ENCODE results near the gene SELENOH.

Gene SELENOH

DNA sequence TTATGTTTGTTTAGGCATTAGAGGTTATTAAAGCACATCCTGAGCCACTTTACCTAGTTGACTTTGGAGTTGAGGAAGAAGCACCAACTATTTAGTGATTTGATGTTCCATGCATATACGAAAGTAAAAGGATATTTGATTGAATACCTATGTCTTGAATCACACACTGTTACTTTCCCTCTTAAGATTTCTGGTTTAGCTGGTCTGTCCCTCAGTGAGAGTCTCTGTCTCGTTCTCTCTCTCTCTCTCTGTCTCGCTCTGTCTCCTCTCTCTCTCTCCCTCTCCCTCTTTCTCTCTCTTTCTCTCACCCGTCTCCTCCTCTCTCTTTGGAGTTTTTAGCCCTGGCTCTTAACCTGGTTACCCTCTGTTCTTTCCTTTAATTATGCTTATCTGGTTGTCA, 31.3 kb downstream of the SELENOH start:
- no peak overlapping the region for H3K4me3 ChIP-seq (replicated peaks; ENCODE audit: low read depth, low read length)
- no peak for DNase-seq (ENCODE audit: low read depth)
- TF ChIP-seq, protein P1, sequence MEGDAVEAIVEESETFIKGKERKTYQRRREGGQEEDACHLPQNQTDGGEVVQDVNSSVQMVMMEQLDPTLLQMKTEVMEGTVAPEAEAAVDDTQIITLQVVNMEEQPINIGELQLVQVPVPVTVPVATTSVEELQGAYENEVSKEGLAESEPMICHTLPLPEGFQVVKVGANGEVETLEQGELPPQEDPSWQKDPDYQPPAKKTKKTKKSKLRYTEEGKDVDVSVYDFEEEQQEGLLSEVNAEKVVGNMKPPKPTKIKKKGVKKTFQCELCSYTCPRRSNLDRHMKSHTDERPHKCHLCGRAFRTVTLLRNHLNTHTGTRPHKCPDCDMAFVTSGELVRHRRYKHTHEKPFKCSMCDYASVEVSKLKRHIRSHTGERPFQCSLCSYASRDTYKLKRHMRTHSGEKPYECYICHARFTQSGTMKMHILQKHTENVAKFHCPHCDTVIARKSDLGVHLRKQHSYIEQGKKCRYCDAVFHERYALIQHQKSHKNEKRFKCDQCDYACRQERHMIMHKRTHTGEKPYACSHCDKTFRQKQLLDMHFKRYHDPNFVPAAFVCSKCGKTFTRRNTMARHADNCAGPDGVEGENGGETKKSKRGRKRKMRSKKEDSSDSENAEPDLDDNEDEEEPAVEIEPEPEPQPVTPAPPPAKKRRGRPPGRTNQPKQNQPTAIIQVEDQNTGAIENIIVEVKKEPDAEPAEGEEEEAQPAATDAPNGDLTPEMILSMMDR (IDR thresholded peaks at IDR 0.05; ENCODE audit: low read length, missing control alignments), result no peak

DNA sequence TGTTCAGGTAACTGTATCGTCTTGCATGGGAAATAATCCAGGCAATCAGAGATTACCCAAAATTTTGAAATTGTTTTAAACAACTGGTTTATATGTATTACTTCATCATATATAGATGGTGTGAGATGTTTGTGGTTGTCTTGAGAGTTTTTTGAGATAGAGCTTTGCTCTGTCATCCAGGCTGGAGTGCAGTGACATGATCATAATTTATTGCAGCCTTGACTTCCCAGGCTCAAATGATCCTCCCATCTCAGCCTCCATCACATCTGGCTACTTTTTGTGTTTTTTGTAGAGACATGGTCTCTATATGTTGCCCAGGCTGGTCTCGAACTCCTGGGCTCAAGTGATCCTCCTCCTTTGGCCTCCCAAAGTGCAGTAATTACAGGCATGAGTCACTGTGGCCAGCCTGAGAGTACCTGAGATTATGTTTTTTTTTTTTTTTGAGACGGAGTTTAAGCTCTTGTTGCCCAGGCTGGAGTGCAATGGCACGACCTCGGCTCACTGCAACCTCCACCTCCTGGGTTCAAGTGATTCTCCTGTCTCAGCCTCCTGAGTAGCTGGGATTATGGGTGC, 31.8 kb downstream of the SELENOH start:
- TF ChIP-seq, protein P1 (IDR thresholded peaks at IDR 0.05; ENCODE audit: low read length, missing control alignments), result no peak
- H3K4me3 ChIP-seq (replicated peaks; ENCODE audit: low read depth, low read length), result no peak overlapping the region
- no peak for DNase-seq (ENCODE audit: low read depth)

DNA sequence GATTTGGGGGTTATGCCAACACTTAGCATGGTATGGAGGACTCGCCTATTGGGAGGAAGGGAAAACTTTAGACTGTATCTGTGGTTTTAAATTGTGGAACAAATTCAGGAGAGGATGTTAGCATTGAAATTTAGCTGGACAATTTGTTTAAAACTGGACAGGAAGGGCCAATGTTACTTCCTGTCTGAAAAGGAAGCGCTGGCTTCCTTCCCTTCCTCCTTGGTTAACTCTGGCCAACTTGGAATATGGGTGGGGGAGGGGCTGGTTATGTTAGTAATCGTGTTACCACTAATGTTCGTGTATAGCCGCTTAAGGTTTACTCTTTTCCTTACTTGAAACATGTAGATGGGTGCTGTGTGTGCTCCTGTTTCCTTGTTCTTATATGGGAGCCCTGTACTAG, 34.2 kb downstream of the SELENOH start:
- DNase-seq (ENCODE audit: low read depth), result no peak
- H3K4me3 ChIP-seq (replicated peaks; ENCODE audit: low read depth, low read length), result peak overlapping the region; percentile 36
- TF ChIP-seq, protein P1 (IDR thresholded peaks at IDR 0.05; ENCODE audit: low read length, missing control alignments), result no peak

DNA sequence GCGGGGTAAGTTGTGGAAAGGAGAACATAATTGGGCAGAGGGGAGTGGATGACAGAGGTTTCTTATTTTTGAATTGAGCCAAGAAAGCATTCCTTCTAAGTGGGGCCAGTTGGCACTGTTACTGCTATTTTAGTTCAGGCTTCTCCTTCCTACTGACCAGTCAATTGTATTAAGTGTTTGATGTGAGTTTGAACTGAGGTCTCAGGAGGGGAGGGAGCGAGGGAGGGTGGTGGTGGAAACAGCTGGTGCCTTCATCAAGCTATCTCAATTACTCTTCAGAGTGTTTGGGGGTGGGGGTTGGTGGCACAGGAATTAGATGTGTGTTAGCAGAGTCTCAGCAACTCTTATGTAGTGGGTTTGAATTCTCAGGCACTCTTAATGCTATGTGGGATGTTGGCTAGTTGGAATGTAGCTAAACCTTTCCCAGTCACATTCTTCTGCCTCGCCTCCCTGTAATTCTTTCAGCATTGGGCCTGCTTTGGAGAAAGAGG, 34.8 kb downstream of the SELENOH start:
- TF ChIP-seq, protein P1 (IDR thresholded peaks at IDR 0.05; ENCODE audit: low read length, missing control alignments), result no peak
- peak overlapping the region; percentile 36 for H3K4me3 ChIP-seq (replicated peaks; ENCODE audit: low read depth, low read length)
- DNase-seq (ENCODE audit: low read depth), result peak; percentile 67

DNA sequence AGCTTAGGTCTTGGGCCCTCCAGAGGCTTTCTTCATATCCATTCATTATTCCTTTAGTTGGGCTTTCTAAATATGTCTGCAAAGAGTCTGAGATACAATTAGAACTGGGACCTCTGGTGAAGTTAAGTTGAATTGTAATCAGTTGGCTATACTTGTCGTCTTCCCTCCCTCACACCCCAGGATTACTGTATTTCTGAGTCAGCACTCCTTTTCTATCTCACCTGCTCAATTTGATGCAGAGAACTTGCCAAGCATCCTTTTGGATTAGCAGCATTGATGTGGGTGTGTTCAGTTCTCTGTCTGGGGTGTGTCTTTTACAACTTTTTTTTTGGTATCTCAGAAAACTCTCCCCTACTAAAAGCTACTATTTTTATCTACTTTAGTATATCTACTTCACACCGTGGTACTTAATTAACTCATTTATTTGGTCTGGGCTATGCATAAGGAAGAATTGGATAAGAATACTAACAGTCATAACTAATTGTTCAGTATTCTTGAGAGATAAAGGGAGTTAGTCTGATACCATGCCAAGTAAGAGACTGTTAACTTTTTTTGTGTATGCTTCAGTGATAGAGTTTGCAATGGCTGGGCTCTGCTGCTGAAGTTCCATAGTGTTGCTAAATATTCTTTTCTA, 35.4 kb downstream of the SELENOH start:
- no peak overlapping the region for H3K4me3 ChIP-seq (replicated peaks; ENCODE audit: low read depth, low read length)
- TF ChIP-seq, protein P1 (IDR thresholded peaks at IDR 0.05; ENCODE audit: low read length, missing control alignments), result no peak
- no peak for DNase-seq (ENCODE audit: low read depth)

DNA sequence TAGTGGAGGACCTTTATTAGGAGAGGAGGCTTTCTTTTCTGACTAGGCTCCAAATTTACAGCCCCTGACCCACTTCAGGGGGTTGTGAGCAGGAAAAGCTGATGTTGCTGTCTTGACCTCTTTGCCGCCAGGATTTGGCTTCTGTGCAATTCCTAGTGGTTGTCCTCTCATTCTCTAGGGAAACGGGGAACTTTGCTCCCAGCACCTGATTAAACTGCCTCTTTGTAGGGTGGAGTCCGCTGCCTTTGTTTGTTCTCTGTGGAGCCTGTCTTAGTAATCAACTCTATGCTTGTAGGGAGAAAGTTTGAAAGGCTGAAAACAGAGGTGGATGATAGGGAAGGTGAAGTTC, 36.7 kb downstream of the SELENOH start:
- TF ChIP-seq, protein P1 (IDR thresholded peaks at IDR 0.05; ENCODE audit: low read length, missing control alignments), result no peak
- H3K4me3 ChIP-seq (replicated peaks; ENCODE audit: low read depth, low read length), result peak overlapping the region; percentile 39
- peak; percentile 55 for DNase-seq (ENCODE audit: low read depth)
